Karpas-422 (cell line): ENCODE results near the gene DDB1. TPM values are rescaled to one million over a fixed set of nuclear protein-coding genes. Genes with fewer than 3 reads are reported as not detected.

ENCODE experiments used
- DNase-seq: peaks from one replicate; pipeline ENCODE4 v3.0.0-alpha.2; 2015
- H2AFZ ChIP-seq: fragments of 200-600 bp; sonication (generic); 2 replicates; pipeline ENCODE4 v1.6.1; 2014; ENCODE audit warnings: antibody characterized with exemption, low read length, mixed read lengths
- H3K27ac ChIP-seq: fragments of 200-600 bp; sonication (generic); 2 replicates; pipeline ENCODE4 v1.5.1; 2014; ENCODE audit warnings: mild to moderate bottlenecking, low read length, moderate library complexity
- H3K27me3 ChIP-seq: fragments of 200-600 bp; sonication (generic); 2 replicates; pipeline ENCODE4 v1.6.1; 2014; ENCODE audit warnings: low read length, mixed read lengths
- H3K36me3 ChIP-seq: fragments of 200-600 bp; sonication (generic); 2 replicates; pipeline ENCODE4 v1.6.1; 2014; ENCODE audit warnings: low read length, mixed read lengths; ENCODE audit not compliant: insufficient read depth
- H3K4me1 ChIP-seq: fragments of 200-600 bp; sonication (generic); 2 replicates; pipeline ENCODE4 v1.6.1; 2014; ENCODE audit warnings: mild to moderate bottlenecking, low read length, mixed read lengths
- H3K4me2 ChIP-seq: fragments of 200-600 bp; sonication (generic); 2 replicates; pipeline ENCODE4 v1.6.1; 2014; ENCODE audit warnings: low read length, low read depth, mild to moderate bottlenecking; ENCODE audit not compliant: poor library complexity, severe bottlenecking
- H3K4me3 ChIP-seq: fragments of 200-600 bp; sonication (generic); 2 replicates; pipeline ENCODE4 v1.5.1; 2014; ENCODE audit warnings: mild to moderate bottlenecking, antibody characterized with exemption, low read length, mixed read lengths
- H3K79me2 ChIP-seq: fragments of 200-600 bp; sonication (generic); 2 replicates; pipeline ENCODE4 v1.6.1; 2014; ENCODE audit warnings: mild to moderate bottlenecking, low read length, mixed read lengths
- H3K9ac ChIP-seq: fragments of 200-600 bp; sonication (generic); 2 replicates; pipeline ENCODE4 v1.6.0; 2014; ENCODE audit warnings: low read length
- H3K9me2 ChIP-seq: fragments of 200-600 bp; sonication (generic), shearing (Covaris generic); replicated peaks from 2 replicates; pipeline ENCODE4 v1.6.0; 2014; ENCODE audit warnings: mild to moderate bottlenecking, low read length, moderate library complexity; ENCODE audit not compliant: insufficient read depth
- H3K9me3 ChIP-seq: fragments of 300-700, 200-600 bp; sonication (generic); 2 replicates; pipeline ENCODE4 v1.6.1; 2014; ENCODE audit warnings: low read length, mixed read lengths
- H4K20me1 ChIP-seq: fragments of 200-600 bp; sonication (generic); 2 replicates; pipeline ENCODE4 v1.6.1; 2014; ENCODE audit warnings: mild to moderate bottlenecking, antibody characterized with exemption, low read length, low read depth; ENCODE audit not compliant: insufficient read depth
- total RNA-seq: library from RNA; depleted of rRNA; stranded (reverse); fragments of >200 nt; shearing (Covaris generic); gene quantifications from 2 replicates; pipeline ENCODE4 v1.2.3, GENCODE V29; 2014; ENCODE audit warnings: low replicate concordance

DDB1 gene
- total RNA-seq, 1 experiment from 2014 or later: 100 TPM

- no peak overlapping the region for H2AFZ ChIP-seq
- DNase-seq: no peak
- peaks cover 39% of the 10 kb centered on the region for H3K36me3 ChIP-seq
- H3K4me3 ChIP-seq: no peak overlapping the region
- H3K27me3 ChIP-seq: no peaks in the 10 kb centered on the region
- no peaks in the 10 kb centered on the region for H3K4me1 ChIP-seq
- H3K9me2 ChIP-seq: no peaks in the 10 kb centered on the region
- H4K20me1 ChIP-seq: no peaks in the 10 kb centered on the region
- no peak overlapping the region for H3K4me2 ChIP-seq
- 0 out of 2 replicates have a peak, but pooled peaks cover 4% of the 10 kb centered on the region for H3K79me2 ChIP-seq
- H3K9ac ChIP-seq: no peak overlapping the region
- H3K27ac ChIP-seq: no peak overlapping the region
- H3K9me3 ChIP-seq: no peaks in the 10 kb centered on the region
Observed at GRCh38 chr11:61369372-61370348, 36.8 kb upstream of the DDB1 start.

GRCh38 chr11:61368646-61369045 lies 35.7 kb upstream of the DDB1 start:
- Histone ChIP-seq H3K27me3 (no peaks in the 10 kb centered on the region), H3K27ac (no peak overlapping the region), H3K79me2 (peaks cover 12% of the 10 kb centered on the region), H2AFZ (no peak overlapping the region), H3K4me3 (no peak overlapping the region), H3K9me2 (no peaks in the 10 kb centered on the region), H3K36me3 (peaks cover 49% of the 10 kb centered on the region), H3K4me2 (no peak overlapping the region), H3K4me1 (peaks cover 2% of the 10 kb centered on the region), H3K9ac (no peak overlapping the region), H4K20me1 (0 out of 2 replicates have a peak, but pooled peaks cover 4% of the 10 kb centered on the region), H3K9me3 (no peaks in the 10 kb centered on the region)
- DNase-seq: no peak

GRCh38 chr11:61367406-61367805 lies 34.5 kb upstream of the DDB1 start:
- no peak overlapping the region for H3K4me2 ChIP-seq
- peaks cover 9% of the 10 kb centered on the region for H3K4me1 ChIP-seq
- H3K4me3 ChIP-seq: no peak overlapping the region
- no peak overlapping the region for H2AFZ ChIP-seq
- H3K9me2 ChIP-seq: no peaks in the 10 kb centered on the region
- no peaks in the 10 kb centered on the region for H3K27me3 ChIP-seq
- H4K20me1 ChIP-seq: 0 out of 2 replicates have a peak, but pooled peaks cover 5% of the 10 kb centered on the region
- no peaks in the 10 kb centered on the region for H3K9me3 ChIP-seq
- peaks cover 25% of the 10 kb centered on the region for H3K79me2 ChIP-seq
- DNase-seq: no peak
- H3K36me3 ChIP-seq: peaks cover 48% of the 10 kb centered on the region
- no peak overlapping the region for H3K27ac ChIP-seq
- H3K9ac ChIP-seq: no peak overlapping the region

- peaks cover 37% of the 10 kb centered on the region for H3K79me2 ChIP-seq
- H3K4me1 ChIP-seq: peaks cover 27% of the 10 kb centered on the region
- H3K9me2 ChIP-seq: no peaks in the 10 kb centered on the region
- H3K27me3 ChIP-seq: no peaks in the 10 kb centered on the region
- no peak overlapping the region for H3K27ac ChIP-seq
- no peak overlapping the region for H2AFZ ChIP-seq
- no peak overlapping the region for H3K9ac ChIP-seq
- peak overlapping the region; percentile 94 for H3K4me2 ChIP-seq
- no peaks in the 10 kb centered on the region for H3K9me3 ChIP-seq
- H3K4me3 ChIP-seq: peak overlapping the region; percentile 87; the same call in 1 of the 2 replicates
- 0 out of 2 replicates have a peak, but pooled peaks cover 5% of the 10 kb centered on the region for H4K20me1 ChIP-seq
- no peak for DNase-seq
- H3K36me3 ChIP-seq: peaks cover 38% of the 10 kb centered on the region
Observed at GRCh38 chr11:61364012-61364675, 31.2 kb upstream of the DDB1 start.

GRCh38 chr11:61362542-61362875 lies 29.6 kb upstream of the DDB1 start:
- peak overlapping the region; percentile 94 for H3K27ac ChIP-seq
- no peaks in the 10 kb centered on the region for H3K27me3 ChIP-seq
- peaks cover 24% of the 10 kb centered on the region for H3K36me3 ChIP-seq
- 0 out of 2 replicates have a peak, but pooled peaks cover 5% of the 10 kb centered on the region for H4K20me1 ChIP-seq
- no peaks in the 10 kb centered on the region for H3K9me2 ChIP-seq
- H3K79me2 ChIP-seq: peaks cover 37% of the 10 kb centered on the region
- H3K4me1 ChIP-seq: peaks cover 33% of the 10 kb centered on the region
- H3K9me3 ChIP-seq: no peaks in the 10 kb centered on the region
- DNase-seq: peak; percentile 75
- no peak overlapping the region for H2AFZ ChIP-seq
- peak overlapping the region; percentile 96 for H3K9ac ChIP-seq
- peak overlapping the region; percentile 94 for H3K4me2 ChIP-seq
- H3K4me3 ChIP-seq: peak overlapping the region; percentile 87

GRCh38 chr11:61361741-61362541 lies 29.0 kb upstream of the DDB1 start, which contains the start of the genes CYB561A3 and TMEM138:
CYB561A3 (minus strand) TSS chr11:61361882; CDS start chr11:61356713, 5,169 bp downstream.
TMEM138 (plus strand) TSS chr11:61362374; CDS start chr11:61364391, 2,017 bp downstream.
- Histone ChIP-seq H3K4me1 (peaks cover 39% of the 10 kb centered on the region), H4K20me1 (0 out of 2 replicates have a peak, but pooled peaks cover 5% of the 10 kb centered on the region), H3K27ac (peak within 1 kb of the TSS; percentile 94), H3K79me2 (peaks cover 37% of the 10 kb centered on the region), H3K36me3 (peaks cover 19% of the 10 kb centered on the region), H3K4me3 (peak within 1 kb of the TSS; percentile 87), H2AFZ (peak within 1 kb of the TSS; percentile 93; the same call in 1 of the 2 replicates), H3K9me2 (no peaks in the 10 kb centered on the region), H3K9me3 (no peaks in the 10 kb centered on the region), H3K27me3 (no peaks in the 10 kb centered on the region), H3K9ac (peak within 1 kb of the TSS; percentile 96), H3K4me2 (peak within 1 kb of the TSS; percentile 94)
- peak; percentile 98 for DNase-seq

GRCh38 chr11:61361237-61361740 lies 28.4 kb upstream of the DDB1 start:
- Histone ChIP-seq H3K4me3 (peak overlapping the region; percentile 87), H3K9me3 (no peaks in the 10 kb centered on the region), H3K79me2 (peaks cover 37% of the 10 kb centered on the region), H3K27ac (peak overlapping the region; percentile 94), H2AFZ (no peak overlapping the region), H3K9me2 (no peaks in the 10 kb centered on the region), H3K4me1 (peaks cover 45% of the 10 kb centered on the region), H3K4me2 (peak overlapping the region; percentile 94), H3K36me3 (peaks cover 14% of the 10 kb centered on the region), H4K20me1 (0 out of 2 replicates have a peak, but pooled peaks cover 5% of the 10 kb centered on the region), H3K9ac (peak overlapping the region; percentile 96), H3K27me3 (no peaks in the 10 kb centered on the region)
- no peak for DNase-seq
